ENCODE measurements around the gene PPFIBP2. TPM values are rescaled to one million over a fixed set of nuclear protein-coding genes. Genes with fewer than 3 reads are reported as not detected.

The PPFIBP2 gene
- 42.6 and 60.0 TPM in 2 replicates for total RNA-seq

DNA sequence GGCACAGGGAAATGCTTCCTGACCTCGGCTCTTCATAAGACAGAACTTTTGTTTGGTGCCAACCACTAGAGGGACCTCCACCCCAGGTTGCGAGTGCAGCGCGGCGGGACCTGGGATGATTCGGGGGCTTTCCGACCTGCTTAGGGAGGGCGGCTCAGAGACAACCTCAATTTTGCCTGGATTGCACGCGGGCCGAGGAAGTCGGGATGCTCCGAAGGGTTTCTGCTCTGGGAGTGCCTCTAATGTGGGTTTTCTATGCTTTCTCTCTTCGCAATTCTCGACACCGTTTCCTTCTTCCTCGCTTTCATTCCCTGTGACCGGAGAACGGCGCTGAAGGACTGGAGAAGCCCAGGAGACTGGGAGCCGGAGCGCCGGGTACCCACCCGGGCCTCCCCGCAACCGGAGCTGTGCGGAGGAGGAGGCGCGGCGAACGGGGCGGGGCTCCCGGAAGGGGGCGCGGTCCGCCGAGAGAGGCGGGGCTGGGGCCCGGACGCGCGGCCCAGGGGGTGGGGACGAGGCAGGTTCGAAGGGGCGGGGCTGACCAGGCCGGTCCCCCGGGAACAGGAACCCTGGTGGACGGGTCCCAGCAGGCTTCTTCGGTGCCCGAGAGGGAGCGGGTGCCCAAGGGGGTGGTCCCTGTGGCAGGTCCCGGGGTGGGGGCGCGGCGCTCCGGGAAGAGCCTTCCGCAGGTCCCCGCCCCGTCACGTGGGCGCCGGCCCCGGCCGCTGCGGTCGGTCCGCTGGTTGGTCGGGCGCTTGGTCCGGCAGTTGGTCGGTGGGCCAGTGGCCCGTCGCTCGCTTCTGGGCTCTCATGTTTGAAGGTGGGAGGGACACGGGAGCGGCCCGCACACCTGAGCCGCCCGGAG lies at the start of gene PPFIBP2:
PPFIBP2 (plus strand) TSS at position 766 of the 865 bp plus-strand sequence. CDS start 35,477 bp downstream, outside the sequence.

GRCh38 chr11:7485186-7486097 lies 28.4 kb upstream of the PPFIBP2 start, which contains the start of gene OLFML1:
TSS of gene OLFML1 (plus strand) at chr11:7485506. CDS start at chr11:7485876, 370 bp downstream.

GRCh38 chr11:7672960-7673723 lies 159.3 kb downstream of the PPFIBP2 start, which contains the start of gene CYB5R2:
TSS of gene CYB5R2 (minus strand) at chr11:7673500. CDS start at chr11:7672825, 675 bp downstream.

Other genes starting within 250 kb of the PPFIBP2 start
- 39.2 and 53.5 TPM in 2 replicates for gene OLFML1, start 28.5 kb upstream of the PPFIBP2 start, total RNA-seq
- gene CYB5R2, start 159.5 kb downstream of the PPFIBP2 start, total RNA-seq: 22.6 and 27.1 TPM in 2 replicates
- not detected in 2 replicates for gene OVCH2, start 192.5 kb downstream of the PPFIBP2 start, total RNA-seq